ENCODE measurements around the gene VPS25. TPM values are rescaled to one million over a fixed set of nuclear protein-coding genes. Genes with fewer than 3 reads are reported as not detected.

VPS25 gene
- polyA plus RNA-seq, 2 of the 4 experiments (the other 2 are of a cell fraction), result 119 to 143 TPM

DNA sequence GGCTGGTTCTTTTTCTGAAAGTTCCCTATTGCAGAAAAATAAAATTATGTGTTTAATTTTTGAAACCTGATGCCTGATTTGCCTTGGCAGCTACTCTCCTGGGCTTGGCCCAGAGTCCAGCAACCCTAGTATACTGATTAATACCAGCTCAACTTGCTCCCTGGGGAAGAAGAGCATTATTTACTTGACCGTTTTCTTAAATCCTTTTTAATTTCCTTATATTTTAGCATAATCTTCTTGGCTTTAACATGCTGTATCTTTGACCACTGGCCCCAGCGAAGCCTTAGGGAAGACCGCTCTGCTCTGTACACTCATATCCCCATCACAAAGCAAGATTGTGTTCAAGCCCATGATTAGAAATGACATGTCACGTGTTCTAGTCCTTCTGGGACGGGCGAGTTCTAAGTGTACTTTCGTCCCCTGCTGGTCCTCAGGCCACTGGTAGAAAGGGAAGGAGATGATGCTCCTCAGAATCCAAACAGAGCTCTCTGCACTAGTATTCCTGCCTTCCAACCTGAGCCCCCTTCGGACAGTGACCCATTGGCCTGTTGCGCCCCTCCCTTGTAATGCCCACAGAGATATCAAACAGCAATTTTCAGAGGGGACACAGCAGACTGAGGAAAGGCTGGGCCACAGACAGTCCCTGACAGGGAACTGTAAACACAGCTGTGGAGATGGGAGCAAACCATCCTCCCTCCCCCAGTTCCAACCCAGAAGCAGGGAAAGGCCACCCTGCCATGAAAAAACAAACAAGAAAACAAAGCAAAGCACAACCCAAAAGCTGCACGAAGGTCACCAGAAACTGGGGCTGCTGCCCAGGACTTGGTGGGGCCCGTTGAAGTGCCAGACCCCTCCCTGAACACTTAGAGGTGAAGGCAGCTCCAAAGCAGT lies 24.1 kb upstream of the VPS25 start:
- no peak for TF ChIP-seq HOXB5 (CRISPR knock-in tag; IDR thresholded peaks at IDR 0.05)
- no peak for TF ChIP-seq FOSL2 (IDR thresholded peaks at IDR 0.05)
- no peak for TF ChIP-seq FOSL2 (CRISPR knock-in tag; IDR thresholded peaks at IDR 0.05)
- no peak for TF ChIP-seq CHD4 (IDR thresholded peaks at IDR 0.05; ENCODE audit: borderline replicate concordance)
- TF ChIP-seq, protein P1, sequence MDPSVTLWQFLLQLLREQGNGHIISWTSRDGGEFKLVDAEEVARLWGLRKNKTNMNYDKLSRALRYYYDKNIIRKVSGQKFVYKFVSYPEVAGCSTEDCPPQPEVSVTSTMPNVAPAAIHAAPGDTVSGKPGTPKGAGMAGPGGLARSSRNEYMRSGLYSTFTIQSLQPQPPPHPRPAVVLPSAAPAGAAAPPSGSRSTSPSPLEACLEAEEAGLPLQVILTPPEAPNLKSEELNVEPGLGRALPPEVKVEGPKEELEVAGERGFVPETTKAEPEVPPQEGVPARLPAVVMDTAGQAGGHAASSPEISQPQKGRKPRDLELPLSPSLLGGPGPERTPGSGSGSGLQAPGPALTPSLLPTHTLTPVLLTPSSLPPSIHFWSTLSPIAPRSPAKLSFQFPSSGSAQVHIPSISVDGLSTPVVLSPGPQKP (IDR thresholded peaks at IDR 0.05; ENCODE audit: low read depth, low read length), result no peak
- TF ChIP-seq CHD2 (IDR thresholded peaks at IDR 0.05; ENCODE audit: low read length, partially characterized antibody), result no peak
- TF ChIP-seq, protein P2, sequence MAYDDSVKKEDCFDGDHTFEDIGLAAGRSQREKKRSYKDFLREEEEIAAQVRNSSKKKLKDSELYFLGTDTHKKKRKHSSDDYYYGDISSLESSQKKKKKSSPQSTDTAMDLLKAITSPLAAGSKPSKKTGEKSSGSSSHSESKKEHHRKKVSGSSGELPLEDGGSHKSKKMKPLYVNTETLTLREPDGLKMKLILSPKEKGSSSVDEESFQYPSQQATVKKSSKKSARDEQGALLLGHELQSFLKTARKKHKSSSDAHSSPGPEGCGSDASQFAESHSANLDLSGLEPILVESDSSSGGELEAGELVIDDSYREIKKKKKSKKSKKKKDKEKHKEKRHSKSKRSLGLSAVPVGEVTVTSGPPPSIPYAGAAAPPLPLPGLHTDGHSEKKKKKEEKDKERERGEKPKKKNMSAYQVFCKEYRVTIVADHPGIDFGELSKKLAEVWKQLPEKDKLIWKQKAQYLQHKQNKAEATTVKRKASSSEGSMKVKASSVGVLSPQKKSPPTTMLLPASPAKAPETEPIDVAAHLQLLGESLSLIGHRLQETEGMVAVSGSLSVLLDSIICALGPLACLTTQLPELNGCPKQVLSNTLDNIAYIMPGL (CRISPR knock-in tag; IDR thresholded peaks at IDR 0.05; ENCODE audit: borderline replicate concordance), result no peak
- TF ChIP-seq JUN (IDR thresholded peaks at IDR 0.05), result no peak
- TF ChIP-seq HOXA7 (CRISPR knock-in tag; IDR thresholded peaks at IDR 0.05), result no peak
- TF ChIP-seq FOSB (CRISPR knock-in tag; IDR thresholded peaks at IDR 0.05), result no peak
- no peak for TF ChIP-seq ATOH8 (CRISPR knock-in tag; IDR thresholded peaks at IDR 0.05; ENCODE audit: low read depth)
- no peak for TF ChIP-seq MYC (IDR thresholded peaks at IDR 0.05; ENCODE audit: borderline replicate concordance, low read length)
- no peak for TF ChIP-seq CEBPB (IDR thresholded peaks at IDR 0.05)
- TF ChIP-seq ESRRA (IDR thresholded peaks at IDR 0.05; ENCODE audit: borderline replicate concordance, low read length), result no peak
- no peak for TF ChIP-seq POLR2A (IDR thresholded peaks at IDR 0.05; ENCODE audit: low read length)

DNA sequence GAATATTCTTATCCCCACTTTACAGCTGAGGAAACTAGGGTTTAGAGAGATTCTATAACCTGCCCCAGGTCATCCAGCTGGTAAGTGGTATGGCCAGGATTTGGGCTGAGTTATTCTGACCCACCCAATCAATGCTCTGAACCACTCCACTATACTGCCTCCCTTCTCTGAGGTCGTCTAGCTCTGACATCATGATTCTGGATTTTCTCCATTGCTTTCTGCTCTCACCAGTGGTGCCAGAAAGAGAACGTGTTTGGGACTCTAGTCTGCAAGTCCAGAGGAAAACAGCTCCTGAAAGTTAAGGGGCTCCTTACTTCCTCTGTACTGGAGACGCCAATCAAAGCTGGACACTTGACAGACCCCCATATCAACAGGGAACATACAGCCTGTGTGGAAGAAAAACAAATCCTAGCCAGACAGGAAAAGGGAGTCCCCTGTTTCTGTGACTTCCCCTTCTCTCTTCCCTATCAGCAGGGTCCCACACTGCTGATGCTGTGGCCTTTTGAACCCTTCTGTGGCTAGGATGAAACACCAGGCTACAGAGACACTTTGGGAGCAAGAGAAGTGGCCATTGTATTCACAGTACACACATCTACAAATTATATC lies 22.4 kb upstream of the VPS25 start:
- Histone ChIP-seq H3K4me2 (no peak overlapping the region), H3K4me1 (no peaks in the 10 kb centered on the region), H3K9me3 (no peaks in the 10 kb centered on the region), H3K27ac (no peak overlapping the region), H3K4me3 (no peak overlapping the region)
- ATAC-seq, result no peak
- ChIA-PET CTCF (interaction anchor here (0.6 to 8.9 kb wide), 5 partner anchors 11 to 132 kb away, joined by 3 to 114 read pairs (median 4); partner anchors contain the start of gene RAMP2), POLR2A (interaction anchor here (0.5 to 1.6 kb wide), 2 partner anchors 23 to 177 kb away, joined by 3 to 7 read pairs; partner anchors contain the start of gene VPS25)
- no peak for FAIRE-seq
- no peak for TF ChIP-seq PHF8 (IDR thresholded peaks at IDR 0.05; ENCODE audit: borderline replicate concordance, low read depth)
- TF ChIP-seq EHF (CRISPR knock-in tag; IDR thresholded peaks at IDR 0.05), result no peak
- no peak for TF ChIP-seq HDAC2 (IDR thresholded peaks at IDR 0.05)
- 29% methylated on average over 3 of the region's 3 CpGs for WGBS (ENCODE audit: missing lambda C conversion rate)
- DNase-seq (ENCODE audit: low read depth in 1 of 2, low spot score in 1 of 2), result no peak

More for the DNA sequence above, 24.1 kb upstream of the VPS25 start:
- no peaks in the 10 kb centered on the region for H3K4me1 ChIP-seq
- H3K4me3 ChIP-seq, result no peak overlapping the region
- CTCF ChIA-PET, result interaction anchor here (0.6 to 8.9 kb wide), 13 partner anchors 10 to 188 kb away, joined by 3 to 114 read pairs (median 3); partner anchors contain the start of genes BECN1, CNTD1, COA3 and RAMP2
- FAIRE-seq (no peak), DNase-seq (ENCODE audit: low read depth in 1 of 2, low spot score in 1 of 2) (no peak), ATAC-seq (no peak)
- H3K9me3 ChIP-seq, result peaks cover 7% of the 10 kb centered on the region; the same call in 1 of the 3 replicates
- POLR2A ChIA-PET, result interaction anchor here (1.0 to 1.6 kb wide), 3 partner anchors 11 to 249 kb away, joined by 3 to 4 read pairs (median 3); partner anchors contain the start of genes BECN1 and RAMP2
- no peak overlapping the region for H3K4me2 ChIP-seq
- no peak overlapping the region for H3K27ac ChIP-seq
- 64% methylated on average over 11 of the region's 11 CpGs for WGBS (ENCODE audit: missing lambda C conversion rate)

All from A549 (cell line).